ENCODE results near the gene ZNF536. TPM values are rescaled to one million over a fixed set of nuclear protein-coding genes. Genes with fewer than 3 reads are reported as not detected.

The ZNF536 gene
- total and polyA plus RNA-seq, 10 of the 15 experiments (the other 5 are each of a cell fraction or from before 2014, with no cell fraction given), result not detected

DNA sequence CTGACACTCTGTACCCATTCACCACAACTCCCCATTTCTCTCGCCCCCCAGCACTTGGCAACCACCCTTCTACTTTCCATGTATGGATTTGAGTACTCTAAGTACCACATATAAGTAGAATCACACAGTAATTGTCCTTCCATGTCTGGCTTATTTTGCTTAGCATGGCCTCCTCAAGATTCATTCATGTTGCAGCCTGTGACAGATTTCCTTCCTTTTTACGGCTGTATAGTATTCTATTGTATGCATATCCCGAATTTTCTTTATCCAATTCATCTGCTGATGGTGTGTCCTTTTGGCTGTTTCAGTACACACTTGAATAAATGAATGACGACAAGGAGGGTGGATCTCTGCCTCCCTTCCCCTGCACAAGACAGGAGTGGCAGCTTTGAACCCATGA is 95.1 kb downstream of the ZNF536 start (continued):
- TF ChIP-seq MTA3 (IDR thresholded peaks at IDR 0.05; ENCODE audit: borderline replicate concordance, low read length) (no peak), CREB1 (IDR thresholded peaks at IDR 0.05; ENCODE audit: low read depth) (no peak), KDM1A (IDR thresholded peaks at IDR 0.05; ENCODE audit: borderline replicate concordance) (no peak), JUND (IDR thresholded peaks at IDR 0.05; ENCODE audit: low read depth, low read length) (no peak)
- TF ChIP-seq, protein P1, sequence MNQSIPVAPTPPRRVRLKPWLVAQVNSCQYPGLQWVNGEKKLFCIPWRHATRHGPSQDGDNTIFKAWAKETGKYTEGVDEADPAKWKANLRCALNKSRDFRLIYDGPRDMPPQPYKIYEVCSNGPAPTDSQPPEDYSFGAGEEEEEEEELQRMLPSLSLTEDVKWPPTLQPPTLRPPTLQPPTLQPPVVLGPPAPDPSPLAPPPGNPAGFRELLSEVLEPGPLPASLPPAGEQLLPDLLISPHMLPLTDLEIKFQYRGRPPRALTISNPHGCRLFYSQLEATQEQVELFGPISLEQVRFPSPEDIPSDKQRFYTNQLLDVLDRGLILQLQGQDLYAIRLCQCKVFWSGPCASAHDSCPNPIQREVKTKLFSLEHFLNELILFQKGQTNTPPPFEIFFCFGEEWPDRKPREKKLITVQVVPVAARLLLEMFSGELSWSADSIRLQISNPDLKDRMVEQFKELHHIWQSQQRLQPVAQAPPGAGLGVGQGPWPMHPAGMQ (IDR thresholded peaks at IDR 0.05; ENCODE audit: borderline replicate concordance), result no peak
- TF ChIP-seq, protein P2, sequence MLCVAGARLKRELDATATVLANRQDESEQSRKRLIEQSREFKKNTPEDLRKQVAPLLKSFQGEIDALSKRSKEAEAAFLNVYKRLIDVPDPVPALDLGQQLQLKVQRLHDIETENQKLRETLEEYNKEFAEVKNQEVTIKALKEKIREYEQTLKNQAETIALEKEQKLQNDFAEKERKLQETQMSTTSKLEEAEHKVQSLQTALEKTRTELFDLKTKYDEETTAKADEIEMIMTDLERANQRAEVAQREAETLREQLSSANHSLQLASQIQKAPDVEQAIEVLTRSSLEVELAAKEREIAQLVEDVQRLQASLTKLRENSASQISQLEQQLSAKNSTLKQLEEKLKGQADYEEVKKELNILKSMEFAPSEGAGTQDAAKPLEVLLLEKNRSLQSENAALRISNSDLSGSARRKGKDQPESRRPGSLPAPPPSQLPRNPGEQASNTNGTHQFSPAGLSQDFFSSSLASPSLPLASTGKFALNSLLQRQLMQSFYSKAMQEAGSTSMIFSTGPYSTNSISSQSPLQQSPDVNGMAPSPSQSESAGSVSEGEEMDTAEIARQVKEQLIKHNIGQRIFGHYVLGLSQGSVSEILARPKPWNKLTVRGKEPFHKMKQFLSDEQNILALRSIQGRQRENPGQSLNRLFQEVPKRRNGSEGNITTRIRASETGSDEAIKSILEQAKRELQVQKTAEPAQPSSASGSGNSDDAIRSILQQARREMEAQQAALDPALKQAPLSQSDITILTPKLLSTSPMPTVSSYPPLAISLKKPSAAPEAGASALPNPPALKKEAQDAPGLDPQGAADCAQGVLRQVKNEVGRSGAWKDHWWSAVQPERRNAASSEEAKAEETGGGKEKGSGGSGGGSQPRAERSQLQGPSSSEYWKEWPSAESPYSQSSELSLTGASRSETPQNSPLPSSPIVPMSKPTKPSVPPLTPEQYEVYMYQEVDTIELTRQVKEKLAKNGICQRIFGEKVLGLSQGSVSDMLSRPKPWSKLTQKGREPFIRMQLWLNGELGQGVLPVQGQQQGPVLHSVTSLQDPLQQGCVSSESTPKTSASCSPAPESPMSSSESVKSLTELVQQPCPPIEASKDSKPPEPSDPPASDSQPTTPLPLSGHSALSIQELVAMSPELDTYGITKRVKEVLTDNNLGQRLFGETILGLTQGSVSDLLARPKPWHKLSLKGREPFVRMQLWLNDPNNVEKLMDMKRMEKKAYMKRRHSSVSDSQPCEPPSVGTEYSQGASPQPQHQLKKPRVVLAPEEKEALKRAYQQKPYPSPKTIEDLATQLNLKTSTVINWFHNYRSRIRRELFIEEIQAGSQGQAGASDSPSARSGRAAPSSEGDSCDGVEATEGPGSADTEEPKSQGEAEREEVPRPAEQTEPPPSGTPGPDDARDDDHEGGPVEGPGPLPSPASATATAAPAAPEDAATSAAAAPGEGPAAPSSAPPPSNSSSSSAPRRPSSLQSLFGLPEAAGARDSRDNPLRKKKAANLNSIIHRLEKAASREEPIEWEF (IDR thresholded peaks at IDR 0.05; ENCODE audit: insufficient replicate concordance, low read depth, low read length), result no peak

DNA sequence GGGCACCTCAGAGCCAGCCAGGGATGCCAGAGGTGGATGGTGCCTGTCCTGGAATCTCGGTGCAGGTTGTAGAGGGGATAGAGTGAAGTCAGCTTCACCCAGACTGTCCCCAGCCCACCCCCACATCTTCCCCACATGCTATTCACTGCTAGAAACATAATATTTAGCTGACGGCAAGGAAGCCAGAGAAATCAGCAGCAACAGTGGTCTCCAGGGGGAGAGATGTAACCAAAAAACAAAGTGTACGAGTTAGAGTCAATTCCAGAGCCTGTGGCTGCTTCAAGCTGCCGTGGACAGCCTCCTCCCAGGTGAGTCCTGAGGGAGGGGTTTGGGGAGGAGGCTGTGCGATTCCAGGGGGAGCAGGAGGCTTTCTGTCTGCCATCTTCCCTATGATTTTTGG is 97.6 kb downstream of the ZNF536 start:
- ATAC-seq, result no peak
- H3K27ac ChIP-seq (ENCODE audit: control insufficient read depth, insufficient read depth), result no peak overlapping the region
- no peaks in the 10 kb centered on the region for H4K20me1 ChIP-seq (ENCODE audit: control insufficient read depth, insufficient read depth)
- DNase-seq (ENCODE audit: low read depth, low spot score), result no peak
- H3K9me3 ChIP-seq (replicated peaks; ENCODE audit: control insufficient read depth, insufficient read depth, low read length), result no peaks in the 10 kb centered on the region
- H3K36me3 ChIP-seq (ENCODE audit: control insufficient read depth in 2 of 2, insufficient read depth in 2 of 2, low read length in 1 of 2), result no peaks in the 10 kb centered on the region
- ChIA-PET CTCF (no interaction called here), POLR2A (no interaction called here), RAD21 (ENCODE audit: unreplicated experiment) (no interaction called here), SMC1A (ENCODE audit: uncharacterized antibody, unreplicated experiment) (no interaction called here)
- H3K79me2 ChIP-seq (ENCODE audit: control insufficient read depth, insufficient read depth, low read length), result no peaks in the 10 kb centered on the region
- no peaks in the 10 kb centered on the region for H3K27me3 ChIP-seq (replicated peaks in 1 of 2; ENCODE audit: control insufficient read depth in 2 of 2, insufficient read depth in 2 of 2, low read length in 1 of 2)
- WGBS (ENCODE audit: insufficient coverage, insufficient replicate concordance, low lambda C conversion rate, missing lambda C conversion rate), result 5% methylated on average over 5 of the region's 5 CpGs
- no peak overlapping the region for H3K9ac ChIP-seq (ENCODE audit: control insufficient read depth, insufficient read depth, low read length)
- BruUV-seq (replicated peaks), result no TSS peak
- FAIRE-seq, result no peak
- no peak overlapping the region for H2AFZ ChIP-seq (ENCODE audit: control insufficient read depth, low read depth, low read length)
- intact Hi-C loops (cut with micrococcal nuclease; ENCODE audit: unreplicated experiment), result no loop called here
- no peaks in the 10 kb centered on the region for H3K4me1 ChIP-seq (ENCODE audit: control insufficient read depth, insufficient read depth, low read length)
- in situ Hi-C loops (cut with MboI), result no loop called here
- H3K4me2 ChIP-seq (ENCODE audit: control insufficient read depth, insufficient read depth), result no peak overlapping the region
- no peak overlapping the region for H3K4me3 ChIP-seq
- TF ChIP-seq, protein P3, sequence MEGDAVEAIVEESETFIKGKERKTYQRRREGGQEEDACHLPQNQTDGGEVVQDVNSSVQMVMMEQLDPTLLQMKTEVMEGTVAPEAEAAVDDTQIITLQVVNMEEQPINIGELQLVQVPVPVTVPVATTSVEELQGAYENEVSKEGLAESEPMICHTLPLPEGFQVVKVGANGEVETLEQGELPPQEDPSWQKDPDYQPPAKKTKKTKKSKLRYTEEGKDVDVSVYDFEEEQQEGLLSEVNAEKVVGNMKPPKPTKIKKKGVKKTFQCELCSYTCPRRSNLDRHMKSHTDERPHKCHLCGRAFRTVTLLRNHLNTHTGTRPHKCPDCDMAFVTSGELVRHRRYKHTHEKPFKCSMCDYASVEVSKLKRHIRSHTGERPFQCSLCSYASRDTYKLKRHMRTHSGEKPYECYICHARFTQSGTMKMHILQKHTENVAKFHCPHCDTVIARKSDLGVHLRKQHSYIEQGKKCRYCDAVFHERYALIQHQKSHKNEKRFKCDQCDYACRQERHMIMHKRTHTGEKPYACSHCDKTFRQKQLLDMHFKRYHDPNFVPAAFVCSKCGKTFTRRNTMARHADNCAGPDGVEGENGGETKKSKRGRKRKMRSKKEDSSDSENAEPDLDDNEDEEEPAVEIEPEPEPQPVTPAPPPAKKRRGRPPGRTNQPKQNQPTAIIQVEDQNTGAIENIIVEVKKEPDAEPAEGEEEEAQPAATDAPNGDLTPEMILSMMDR (IDR thresholded peaks at IDR 0.05 in 2 of 3, conservative IDR thresholded peaks at IDR 0.05 in 1 of 3; ENCODE audit: control insufficient read depth in 2 of 3, extremely low read depth in 1 of 3, insufficient read depth in 1 of 3, low read depth in 3 of 3, low read length in 3 of 3), result no peak
- TF ChIP-seq, protein P4, sequence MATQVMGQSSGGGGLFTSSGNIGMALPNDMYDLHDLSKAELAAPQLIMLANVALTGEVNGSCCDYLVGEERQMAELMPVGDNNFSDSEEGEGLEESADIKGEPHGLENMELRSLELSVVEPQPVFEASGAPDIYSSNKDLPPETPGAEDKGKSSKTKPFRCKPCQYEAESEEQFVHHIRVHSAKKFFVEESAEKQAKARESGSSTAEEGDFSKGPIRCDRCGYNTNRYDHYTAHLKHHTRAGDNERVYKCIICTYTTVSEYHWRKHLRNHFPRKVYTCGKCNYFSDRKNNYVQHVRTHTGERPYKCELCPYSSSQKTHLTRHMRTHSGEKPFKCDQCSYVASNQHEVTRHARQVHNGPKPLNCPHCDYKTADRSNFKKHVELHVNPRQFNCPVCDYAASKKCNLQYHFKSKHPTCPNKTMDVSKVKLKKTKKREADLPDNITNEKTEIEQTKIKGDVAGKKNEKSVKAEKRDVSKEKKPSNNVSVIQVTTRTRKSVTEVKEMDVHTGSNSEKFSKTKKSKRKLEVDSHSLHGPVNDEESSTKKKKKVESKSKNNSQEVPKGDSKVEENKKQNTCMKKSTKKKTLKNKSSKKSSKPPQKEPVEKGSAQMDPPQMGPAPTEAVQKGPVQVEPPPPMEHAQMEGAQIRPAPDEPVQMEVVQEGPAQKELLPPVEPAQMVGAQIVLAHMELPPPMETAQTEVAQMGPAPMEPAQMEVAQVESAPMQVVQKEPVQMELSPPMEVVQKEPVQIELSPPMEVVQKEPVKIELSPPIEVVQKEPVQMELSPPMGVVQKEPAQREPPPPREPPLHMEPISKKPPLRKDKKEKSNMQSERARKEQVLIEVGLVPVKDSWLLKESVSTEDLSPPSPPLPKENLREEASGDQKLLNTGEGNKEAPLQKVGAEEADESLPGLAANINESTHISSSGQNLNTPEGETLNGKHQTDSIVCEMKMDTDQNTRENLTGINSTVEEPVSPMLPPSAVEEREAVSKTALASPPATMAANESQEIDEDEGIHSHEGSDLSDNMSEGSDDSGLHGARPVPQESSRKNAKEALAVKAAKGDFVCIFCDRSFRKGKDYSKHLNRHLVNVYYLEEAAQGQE (IDR thresholded peaks at IDR 0.05; ENCODE audit: low read depth, low read length), result no peak
- TF ChIP-seq SREBF2 (IDR thresholded peaks at IDR 0.05; ENCODE audit: low read length) (no peak), EED (IDR thresholded peaks at IDR 0.05; ENCODE audit: low read depth) (no peak), NFYA (IDR thresholded peaks at IDR 0.05; ENCODE audit: borderline replicate concordance, low read depth, low read length) (no peak)
